ENCODE measurements around the gene STUB1.

Gene STUB1

GRCh38 chr16:714079-714478, 33.9 kb downstream of the STUB1 start:
- H3K4me2 ChIP-seq (ENCODE audit: low read length) = no peak overlapping the region
- no peaks in the 10 kb centered on the region for H3K9me2 ChIP-seq (ENCODE audit: low read depth, low read length)
- no peak overlapping the region for H3K27ac ChIP-seq (ENCODE audit: low read depth, low read length, poor library complexity, severe bottlenecking)
- no peaks in the 10 kb centered on the region for H3K9me3 ChIP-seq (ENCODE audit: low read length)
- no peak overlapping the region for H3K9ac ChIP-seq (ENCODE audit: low read length)
- H3F3A ChIP-seq (ENCODE audit: insufficient read depth, low read length) = no peaks in the 10 kb centered on the region
- no peak overlapping the region for H3K4me3 ChIP-seq (ENCODE audit: low read depth, low read length, poor library complexity, severe bottlenecking)
- H3K36me3 ChIP-seq (ENCODE audit: insufficient read depth, low read length) = no peaks in the 10 kb centered on the region
- H3K27me3 ChIP-seq (ENCODE audit: insufficient read depth, low read length) = peaks cover 23% of the 10 kb centered on the region
- no peaks in the 10 kb centered on the region for H4K20me1 ChIP-seq (ENCODE audit: insufficient read depth, low read length)
- TF ChIP-seq CTCF (IDR thresholded peaks at IDR 0.05; ENCODE audit: low read length) (no peak), EZH2 (IDR thresholded peaks at IDR 0.05; ENCODE audit: borderline replicate concordance, low read length) (no peak)
- no peak overlapping the region for H2AFZ ChIP-seq (ENCODE audit: low read length)
- H3K79me2 ChIP-seq (ENCODE audit: insufficient read depth, low read length) = no peaks in the 10 kb centered on the region
- H3K4me1 ChIP-seq (ENCODE audit: insufficient read depth, low read length, severe bottlenecking) = peaks cover 15% of the 10 kb centered on the region

- no peaks in the 10 kb centered on the region for H4K20me1 ChIP-seq (ENCODE audit: insufficient read depth, low read length)
- peaks cover 17% of the 10 kb centered on the region for H3K4me1 ChIP-seq (ENCODE audit: insufficient read depth, low read length, severe bottlenecking)
- H3K9ac ChIP-seq (ENCODE audit: low read length) = no peak within 1 kb of the TSS; the same call in 1 of the 2 replicates
- peak within 1 kb of the TSS; percentile 57 for H3K4me3 ChIP-seq (ENCODE audit: low read depth, low read length, poor library complexity, severe bottlenecking)
- H3K4me2 ChIP-seq (ENCODE audit: low read length) = peak within 1 kb of the TSS; percentile 78
- no peaks in the 10 kb centered on the region for H3K36me3 ChIP-seq (ENCODE audit: insufficient read depth, low read length)
- no peak within 1 kb of the TSS for H3K27ac ChIP-seq (ENCODE audit: low read depth, low read length, poor library complexity, severe bottlenecking)
- H3K79me2 ChIP-seq (ENCODE audit: insufficient read depth, low read length) = no peaks in the 10 kb centered on the region
- no peaks in the 10 kb centered on the region for H3K9me2 ChIP-seq (ENCODE audit: low read depth, low read length)
- no peaks in the 10 kb centered on the region for H3K9me3 ChIP-seq (ENCODE audit: low read length)
- H2AFZ ChIP-seq (ENCODE audit: low read length) = no peak within 1 kb of the TSS
- H3F3A ChIP-seq (ENCODE audit: insufficient read depth, low read length) = no peaks in the 10 kb centered on the region
- no peak for TF ChIP-seq EZH2 (IDR thresholded peaks at IDR 0.05; ENCODE audit: borderline replicate concordance, low read length)
- TF ChIP-seq CTCF (IDR thresholded peaks at IDR 0.05; ENCODE audit: low read length) = no peak
- peaks cover 23% of the 10 kb centered on the region for H3K27me3 ChIP-seq (ENCODE audit: insufficient read depth, low read length)
These were observed 34.6 kb downstream of the STUB1 start, which contains the start of gene METRN for GRCh38 chr16:714558-715476. Gene METRN (plus strand): TSS chr16:715118. CDS start chr16:715290, 172 bp downstream.

GRCh38 chr16:715477-716199, 35.4 kb downstream of the STUB1 start:
- peak overlapping the region; percentile 78 for H3K4me2 ChIP-seq (ENCODE audit: low read length)
- peaks cover 22% of the 10 kb centered on the region for H3K27me3 ChIP-seq (ENCODE audit: insufficient read depth, low read length)
- no peaks in the 10 kb centered on the region for H3K9me2 ChIP-seq (ENCODE audit: low read depth, low read length)
- H2AFZ ChIP-seq (ENCODE audit: low read length) = no peak overlapping the region
- H3K9me3 ChIP-seq (ENCODE audit: low read length) = no peaks in the 10 kb centered on the region
- H3K36me3 ChIP-seq (ENCODE audit: insufficient read depth, low read length) = no peaks in the 10 kb centered on the region
- H3K9ac ChIP-seq (ENCODE audit: low read length) = no peak overlapping the region; the same call in 1 of the 2 replicates
- H3F3A ChIP-seq (ENCODE audit: insufficient read depth, low read length) = no peaks in the 10 kb centered on the region
- peaks cover 24% of the 10 kb centered on the region for H3K4me1 ChIP-seq (ENCODE audit: insufficient read depth, low read length, severe bottlenecking)
- peak overlapping the region; percentile 57 for H3K4me3 ChIP-seq (ENCODE audit: low read depth, low read length, poor library complexity, severe bottlenecking)
- H3K79me2 ChIP-seq (ENCODE audit: insufficient read depth, low read length) = no peaks in the 10 kb centered on the region
- no peaks in the 10 kb centered on the region for H4K20me1 ChIP-seq (ENCODE audit: insufficient read depth, low read length)
- TF ChIP-seq CTCF (IDR thresholded peaks at IDR 0.05; ENCODE audit: low read length) (peak; percentile 13; the same call in 1 of the 2 replicates), EZH2 (IDR thresholded peaks at IDR 0.05; ENCODE audit: borderline replicate concordance, low read length) (no peak)
- no peak overlapping the region for H3K27ac ChIP-seq (ENCODE audit: low read depth, low read length, poor library complexity, severe bottlenecking)

All from OCI-LY1 (cell line).